ENCODE results near the gene TMEM238L.

Gene TMEM238L

DNA sequence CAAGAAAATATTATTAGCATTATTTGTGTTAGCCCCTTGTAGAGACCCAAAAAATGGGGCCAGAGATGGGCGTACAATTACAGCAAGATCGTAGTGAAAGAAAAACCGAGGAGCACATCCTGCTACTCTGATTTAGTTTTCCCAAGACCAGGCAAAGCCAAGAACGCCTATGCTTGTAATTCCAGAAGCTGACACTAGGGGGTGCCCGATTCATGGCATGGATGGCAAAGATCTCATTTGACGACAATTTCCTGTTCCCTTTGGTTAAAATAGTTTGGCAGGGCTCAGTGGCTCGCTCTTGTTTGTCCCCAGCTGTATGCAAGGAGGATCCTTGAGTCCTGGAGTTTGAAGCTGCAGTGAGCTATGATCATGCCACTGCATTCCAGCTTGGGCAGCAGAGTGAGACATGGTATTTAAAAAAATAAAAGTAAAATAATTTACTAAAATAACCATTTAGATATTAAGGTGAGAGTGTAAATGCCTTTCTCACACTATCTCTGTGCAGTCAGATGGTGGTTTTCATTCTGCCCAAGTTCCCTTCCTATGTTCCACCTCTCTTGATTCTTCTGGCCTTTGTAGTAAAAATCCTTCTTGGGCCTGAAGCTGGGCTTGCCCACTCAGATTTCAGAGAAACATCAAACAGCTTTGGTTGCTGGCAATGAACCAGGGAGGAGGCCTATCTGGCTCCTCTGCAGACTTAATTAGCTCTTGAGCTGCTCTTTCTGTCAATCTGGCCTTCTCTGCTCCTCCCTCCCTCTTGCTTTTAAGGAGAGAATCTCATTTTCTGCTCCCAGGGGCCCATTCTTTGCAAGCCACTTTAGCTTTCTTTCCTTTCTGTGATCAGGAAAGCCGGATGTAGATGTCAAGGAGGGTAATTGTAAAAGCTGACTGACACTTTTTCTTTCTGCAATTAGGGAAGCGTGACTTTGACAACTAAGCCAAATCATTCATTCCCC, 31.2 kb downstream of the TMEM238L start:
- no peak for DNase-seq

GRCh38 chr17:10771148-10771547, 32.8 kb downstream of the TMEM238L start:
- DNase-seq, result no peak

DNA sequence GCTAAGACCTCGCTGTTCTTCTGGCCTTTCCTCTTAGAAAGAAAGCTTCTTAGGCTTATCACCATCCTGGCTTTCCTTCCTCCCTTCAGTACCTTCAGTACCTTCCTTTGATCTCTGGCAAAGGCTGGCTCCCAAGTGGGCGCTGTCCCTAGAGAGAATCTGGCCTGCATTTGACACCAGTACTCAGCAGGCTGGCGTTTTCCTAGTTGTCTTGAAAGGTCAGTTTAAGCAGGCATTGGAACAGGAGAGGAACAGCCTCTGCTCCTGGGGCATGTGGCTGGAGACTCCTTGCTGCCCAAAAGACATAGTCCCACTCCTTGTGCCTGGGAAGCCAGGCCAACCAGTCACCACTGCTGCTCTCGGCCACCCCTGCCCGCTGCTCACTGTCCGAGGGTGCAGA, 34.1 kb downstream of the TMEM238L start:
- no peak for DNase-seq

DNA sequence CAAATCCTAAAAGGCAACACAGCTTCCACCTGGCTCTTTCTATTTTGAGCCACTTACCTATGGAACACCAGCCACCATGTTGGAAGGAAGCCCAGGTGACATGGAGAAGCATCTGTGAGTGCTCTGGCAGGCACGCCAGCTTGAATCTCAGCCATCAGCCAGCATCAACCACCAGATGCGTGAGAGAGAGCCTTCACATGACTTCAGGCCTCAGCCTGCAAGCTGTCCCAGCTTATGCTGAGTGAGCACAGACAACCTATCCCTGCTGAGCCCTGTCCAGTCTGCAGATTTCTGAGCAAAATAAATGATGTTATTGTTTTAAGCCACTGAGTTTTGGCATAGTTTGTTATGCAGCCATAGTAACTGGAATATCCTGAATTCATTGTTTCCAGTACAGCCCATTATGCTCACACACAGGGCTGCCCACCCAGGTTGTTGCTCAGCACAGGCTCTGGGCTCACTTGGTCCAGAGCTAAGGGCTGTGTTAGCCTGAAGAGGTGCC, 35.1 kb downstream of the TMEM238L start:
- DNase-seq, result no peak

DNA sequence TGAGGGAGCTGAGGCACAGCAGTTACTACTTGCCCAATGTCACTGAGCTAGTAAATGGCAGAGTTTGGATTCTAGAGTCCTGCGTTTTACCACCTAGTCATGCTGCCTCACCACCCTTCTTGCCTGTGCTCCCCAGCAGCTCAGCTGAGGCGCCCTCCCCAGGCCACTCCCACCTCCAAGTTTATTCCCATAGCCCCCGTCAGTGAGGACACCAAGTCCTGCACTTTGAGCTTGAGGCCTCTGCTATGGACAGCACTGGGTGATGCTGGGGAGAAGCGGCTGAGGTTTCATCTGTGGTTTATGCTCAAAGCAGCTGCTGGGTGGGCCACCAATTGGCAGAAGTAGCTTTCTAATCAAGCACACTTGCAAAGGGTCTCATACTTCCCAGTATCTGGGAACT, 36.7 kb downstream of the TMEM238L start:
- no peak for DNase-seq

DNA sequence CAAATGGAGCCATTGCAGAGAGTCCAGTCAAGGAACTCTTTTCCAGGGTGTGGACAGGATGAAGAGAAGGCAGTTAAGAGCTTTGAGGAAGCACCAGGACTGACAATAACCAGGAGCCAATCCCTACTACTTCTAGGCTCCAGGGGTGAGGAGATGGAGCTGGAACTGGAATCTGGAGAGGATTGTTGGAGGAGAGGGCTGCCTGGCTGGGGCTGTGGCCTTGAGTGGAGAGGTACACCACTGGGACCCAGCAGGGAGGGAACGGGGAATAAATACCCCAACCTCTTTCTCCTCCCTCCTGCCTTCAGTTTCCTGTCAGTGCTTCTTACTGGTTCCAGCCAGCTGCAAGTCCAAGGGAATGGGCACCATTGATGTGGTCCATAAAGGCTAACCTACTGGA, 41.9 kb downstream of the TMEM238L start:
- no peak for DNase-seq

GRCh38 chr17:10761281-10761680, 42.6 kb downstream of the TMEM238L start:
- DNase-seq, result no peak

GRCh38 chr17:10758062-10758461, 45.8 kb downstream of the TMEM238L start:
- no peak for DNase-seq

GRCh38 chr17:10757647-10758046, 46.3 kb downstream of the TMEM238L start:
- DNase-seq, result no peak

DNA sequence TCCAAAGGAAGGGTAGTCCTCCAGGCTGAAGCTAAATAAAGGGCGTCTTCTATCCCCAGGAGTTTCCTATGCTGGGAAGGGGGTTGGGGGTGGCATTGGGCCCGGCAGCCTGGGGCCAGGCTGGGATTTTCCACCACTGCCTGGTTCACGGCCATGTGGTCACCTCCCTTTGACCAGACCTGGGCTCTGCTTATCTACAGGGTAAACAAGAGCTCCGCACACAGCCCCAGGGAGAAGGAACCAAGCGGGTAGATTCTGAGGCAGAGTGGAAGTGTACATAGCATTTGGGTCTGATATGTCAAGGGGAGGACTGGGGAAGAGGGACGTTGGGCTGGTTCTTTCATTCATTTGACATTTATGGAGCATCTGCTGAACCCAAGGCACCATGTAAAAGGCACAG, 46.8 kb downstream of the TMEM238L start:
- no peak for DNase-seq

- no peak for DNase-seq
Observed at GRCh38 chr17:10756619-10757018, 47.3 kb downstream of the TMEM238L start.

DNA sequence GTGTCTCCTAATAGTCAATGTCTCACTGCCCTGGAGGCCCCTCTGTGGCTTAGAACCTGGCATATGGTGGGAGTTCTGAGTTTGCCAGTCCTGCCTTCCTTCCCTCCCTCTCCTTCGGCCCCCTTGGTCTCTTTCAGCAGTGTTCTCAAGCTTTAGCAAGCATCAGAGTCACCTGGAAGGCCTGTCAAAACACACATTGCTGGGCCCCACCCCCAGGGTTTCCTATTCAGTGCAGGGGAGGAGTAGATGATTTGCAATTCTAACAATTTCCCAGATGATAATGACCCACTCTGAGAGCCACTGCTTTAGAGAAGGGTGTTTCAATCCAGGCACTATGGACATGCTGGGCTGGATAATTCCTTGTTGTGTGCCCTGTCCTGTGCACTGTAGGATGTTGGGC, 47.7 kb downstream of the TMEM238L start:
- DNase-seq, result no peak

GRCh38 chr17:10755592-10756127, 48.2 kb downstream of the TMEM238L start:
- no peak for DNase-seq

GRCh38 chr17:10754861-10755591, 48.9 kb downstream of the TMEM238L start:
- DNase-seq, result no peak

DNA sequence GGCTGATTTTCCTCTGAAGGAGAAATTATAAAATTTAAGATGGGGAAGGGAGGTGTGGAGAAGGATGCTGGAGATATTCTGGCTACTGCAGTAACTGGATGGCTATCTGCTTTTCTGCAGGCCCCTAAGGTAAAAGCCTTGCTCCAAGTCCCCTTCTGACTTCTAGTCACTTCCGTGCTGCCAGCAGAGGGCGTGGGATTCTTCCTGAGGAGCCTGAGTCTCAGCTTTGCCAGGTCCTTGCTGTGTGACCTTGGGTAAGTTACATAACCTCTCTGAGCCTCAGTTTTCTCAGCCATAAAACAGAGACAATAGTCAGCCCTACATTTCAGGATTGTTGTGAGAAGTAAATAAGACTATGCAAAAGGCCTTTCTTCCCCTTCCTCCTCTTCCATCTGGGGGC, 49.8 kb downstream of the TMEM238L start:
- DNase-seq, result no peak

DNA sequence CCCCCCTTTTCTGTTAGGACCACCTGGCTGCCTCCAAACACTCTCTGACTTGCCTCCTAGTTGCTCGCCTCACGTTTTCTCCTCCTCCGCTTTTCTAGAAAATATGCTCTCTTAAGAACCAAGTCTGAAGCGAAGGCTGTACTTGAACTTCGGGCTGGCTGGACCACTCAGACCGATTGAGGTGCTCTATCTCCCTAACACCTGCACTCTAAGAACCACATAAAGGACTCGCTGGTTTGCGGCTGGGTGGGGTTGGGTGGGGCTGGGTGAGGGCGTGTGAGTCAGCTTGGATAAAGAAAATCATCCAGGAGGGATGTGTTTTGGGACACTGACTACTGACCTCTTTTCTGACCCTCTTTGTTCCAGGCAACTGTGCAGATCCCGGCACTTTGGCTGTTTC, 51.2 kb downstream of the TMEM238L start:
- DNase-seq, result no peak

DNA sequence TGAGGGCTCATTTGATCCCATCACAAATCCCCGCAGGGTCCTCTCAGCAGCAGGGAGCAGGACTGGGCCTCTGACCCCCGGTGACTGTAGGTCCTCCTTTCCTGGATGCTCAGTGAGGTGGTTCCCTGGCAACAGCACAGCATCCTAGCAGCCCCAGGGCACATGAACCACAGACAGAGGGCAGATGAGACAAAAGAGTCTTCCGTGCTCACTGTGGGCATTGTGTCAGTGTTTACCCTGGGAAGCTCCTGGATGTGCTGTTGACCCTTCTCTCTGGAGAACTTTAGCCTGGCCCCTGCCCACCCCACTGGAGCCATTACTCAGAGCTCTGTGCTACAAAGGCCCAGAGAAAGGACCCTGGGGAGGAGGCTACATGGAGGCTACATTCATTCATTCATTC, 52.3 kb downstream of the TMEM238L start:
- no peak for DNase-seq

GRCh38 chr17:10750210-10750609, 53.7 kb downstream of the TMEM238L start:
- no peak for DNase-seq

DNA sequence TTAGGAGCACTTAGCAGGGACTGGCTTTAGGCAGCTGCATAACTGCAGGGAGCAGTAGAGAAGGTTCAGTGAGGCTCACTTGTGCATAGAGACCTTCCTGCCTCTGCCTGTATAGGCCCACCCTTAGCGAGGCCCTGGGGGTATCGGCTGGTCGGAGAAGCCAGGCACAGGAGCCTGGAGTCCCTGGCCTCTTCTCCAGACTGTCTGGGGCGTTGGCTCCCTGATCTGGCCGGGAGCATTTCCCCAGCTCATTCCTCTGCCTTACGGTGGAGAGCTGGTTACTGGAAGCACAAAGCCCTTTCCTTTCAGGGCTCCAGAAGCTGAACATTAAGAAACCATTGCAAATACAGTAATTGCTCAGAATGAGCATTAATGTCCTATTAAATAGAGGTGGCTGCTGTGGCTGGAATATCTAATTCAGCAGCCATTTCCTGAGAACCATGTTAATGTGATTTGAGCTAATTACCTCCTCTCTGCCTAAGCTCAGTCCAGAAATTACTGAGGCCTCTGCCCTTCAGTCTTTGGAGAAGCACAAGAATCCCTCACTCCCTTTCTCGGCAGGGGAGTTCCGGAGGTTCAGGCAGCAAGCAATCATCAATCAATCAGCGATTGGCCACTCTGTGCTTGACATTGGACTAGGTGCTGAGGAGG, 55.2 kb downstream of the TMEM238L start:
- no peak for DNase-seq

- no peak for DNase-seq
Observed at GRCh38 chr17:10745231-10745630, 58.7 kb downstream of the TMEM238L start.
